ENCODE results near the gene LECT2. TPM values are rescaled to one million over a fixed set of nuclear protein-coding genes. Genes with fewer than 3 reads are reported as not detected.

LECT2 gene
- total RNA-seq, 1 donor from 2014 or later = not detected

DNA sequence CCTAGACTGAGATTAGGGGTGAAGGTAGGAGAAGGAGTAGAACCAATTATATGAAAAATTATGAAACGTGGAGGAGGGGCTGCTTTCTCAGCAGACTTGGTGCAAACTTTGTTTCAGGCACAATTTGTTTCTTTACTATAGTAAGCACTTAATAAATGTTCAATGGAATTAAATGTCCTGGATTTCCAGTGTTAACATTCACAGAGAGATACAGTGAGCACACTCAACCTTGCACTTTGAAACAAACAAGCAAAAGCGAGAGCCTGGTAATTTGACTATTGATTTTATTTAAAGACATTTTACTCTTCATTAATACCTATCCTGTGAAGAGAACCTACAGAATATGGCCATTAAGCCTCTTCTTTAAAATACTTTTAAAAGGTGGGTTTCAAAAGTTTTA, 933 bp downstream of the LECT2 start:
- no peak overlapping the region for H3K4me3 ChIP-seq (ENCODE audit: low read depth, low read length)
- TF ChIP-seq CTCF (conservative IDR thresholded peaks at IDR 0.05; ENCODE audit: low read depth, low read length) = no peak
- no peak for DNase-seq (ENCODE audit: low read depth)

DNA sequence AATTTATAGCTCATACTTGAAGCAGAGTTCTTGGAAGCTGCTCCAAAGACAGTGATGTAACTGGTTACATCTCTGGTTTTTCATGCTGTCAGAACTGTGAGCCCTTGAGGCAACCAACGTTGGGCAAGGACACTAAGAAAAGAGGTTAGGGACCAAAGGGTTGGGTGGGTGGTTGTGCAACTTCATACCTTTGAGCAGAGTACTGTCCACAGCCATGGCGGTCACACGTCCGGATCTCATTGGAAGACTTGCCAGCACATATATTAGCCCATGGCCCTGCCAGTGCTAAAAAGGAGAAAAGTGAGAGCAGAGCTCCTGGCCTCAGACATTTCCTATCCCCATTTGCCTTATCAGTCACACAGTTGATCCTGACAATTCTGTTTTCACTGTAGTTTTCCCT, 2.1 kb downstream of the LECT2 start:
- no peak overlapping the region for H3K4me3 ChIP-seq (ENCODE audit: low read depth, low read length)
- no peak for DNase-seq (ENCODE audit: low read depth)

DNA sequence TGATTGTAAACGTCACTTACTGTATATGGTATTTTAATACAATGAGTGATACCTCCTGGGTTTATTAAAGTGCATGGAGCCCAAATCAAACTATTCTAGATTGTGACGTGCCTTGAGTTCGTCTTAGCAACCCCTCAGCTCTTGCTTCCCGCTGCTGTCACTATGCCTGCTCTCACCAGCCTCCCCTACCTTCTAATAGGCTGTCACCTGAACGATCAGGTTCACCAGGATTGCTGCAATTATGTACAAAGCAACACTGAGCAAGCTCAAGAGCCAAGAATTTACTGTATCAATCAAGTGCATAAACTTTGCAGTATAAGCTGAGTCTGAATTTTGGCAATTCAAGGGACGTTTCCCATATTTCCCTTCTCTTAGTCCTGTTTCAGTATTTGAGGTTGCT, 3.0 kb downstream of the LECT2 start:
- no peak for DNase-seq (ENCODE audit: low read depth)
- TF ChIP-seq CTCF (conservative IDR thresholded peaks at IDR 0.05; ENCODE audit: low read depth, low read length) = no peak
- H3K4me3 ChIP-seq (ENCODE audit: low read depth, low read length) = no peak overlapping the region

More for the DNA sequence above, 2.1 kb downstream of the LECT2 start:
- TF ChIP-seq CTCF (conservative IDR thresholded peaks at IDR 0.05; ENCODE audit: low read depth, low read length) = no peak

DNA sequence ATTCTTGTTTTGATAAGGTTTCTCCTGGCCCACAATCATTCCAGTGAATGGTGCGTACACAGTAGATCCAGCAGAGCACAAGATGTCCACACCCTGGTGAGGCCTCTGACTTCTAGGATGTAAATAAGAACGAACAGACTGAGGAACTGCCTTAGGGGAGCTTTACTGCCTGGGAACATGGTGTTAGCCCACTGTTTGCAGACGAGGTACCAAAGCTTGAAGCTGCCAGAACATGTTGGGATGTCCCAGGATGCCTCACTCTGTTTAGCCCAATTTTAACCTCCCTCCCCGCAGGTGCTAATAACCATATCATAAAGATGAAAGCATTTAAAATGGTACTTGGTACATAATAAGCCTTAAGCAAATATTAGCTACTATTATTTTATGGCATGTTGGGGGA, 3.5 kb downstream of the LECT2 start:
- H3K4me3 ChIP-seq (ENCODE audit: low read depth, low read length) = no peak overlapping the region
- TF ChIP-seq CTCF (conservative IDR thresholded peaks at IDR 0.05; ENCODE audit: low read depth, low read length) = no peak
- DNase-seq (ENCODE audit: low read depth) = no peak

- no peak for TF ChIP-seq CTCF (conservative IDR thresholded peaks at IDR 0.05; ENCODE audit: low read depth, low read length)
- no peak overlapping the region for H3K4me3 ChIP-seq (ENCODE audit: low read depth, low read length)
- no peak for DNase-seq (ENCODE audit: low read depth)
Measured at GRCh38 chr5:135950611-135951010, 4.2 kb downstream of the LECT2 start.

DNA sequence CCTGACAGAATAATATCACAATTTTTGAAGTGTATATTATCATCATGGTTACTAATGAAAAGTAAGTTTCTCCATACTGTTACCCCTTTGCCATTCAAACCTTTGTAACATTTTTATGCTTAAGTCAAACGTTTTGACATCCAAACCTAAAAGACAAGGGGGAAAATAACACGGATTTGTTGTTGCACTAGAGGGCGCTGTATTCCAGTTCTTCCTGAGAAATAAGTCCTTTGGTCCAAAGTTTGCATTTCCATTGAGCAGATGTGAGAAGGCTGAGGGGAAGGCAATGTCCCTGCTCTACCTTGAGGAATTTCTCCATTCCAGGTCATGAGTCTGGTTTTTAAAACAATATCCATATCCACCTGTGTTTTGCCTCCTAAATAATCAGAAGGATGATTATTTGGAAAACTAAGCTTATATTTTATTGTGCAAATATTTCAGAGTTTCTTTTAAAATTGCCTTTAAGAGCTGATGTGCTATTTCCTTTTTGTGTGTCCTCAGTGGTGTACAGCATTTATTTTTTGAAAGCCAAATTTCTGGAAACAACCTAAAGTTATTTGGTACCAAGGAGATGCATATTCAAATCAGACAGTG, 9.7 kb downstream of the LECT2 start:
- peak; percentile 83 for TF ChIP-seq CTCF (conservative IDR thresholded peaks at IDR 0.05; ENCODE audit: low read depth, low read length)
- peak; percentile 46 for DNase-seq (ENCODE audit: low read depth)
- H3K4me3 ChIP-seq (ENCODE audit: low read depth, low read length) = no peak overlapping the region

- DNase-seq (ENCODE audit: low read depth) = no peak
- H3K4me3 ChIP-seq (ENCODE audit: low read depth, low read length) = no peak overlapping the region
- no peak for TF ChIP-seq CTCF (conservative IDR thresholded peaks at IDR 0.05; ENCODE audit: low read depth, low read length)
Measured at GRCh38 chr5:135944564-135944963, 10.2 kb downstream of the LECT2 start.

Measured in epithelial cell of proximal tubule (primary cell).